Calu3 (cell line): ENCODE results near the gene NUP214. TPM values are rescaled to one million over a fixed set of nuclear protein-coding genes. Genes with fewer than 3 reads are reported as not detected.

ENCODE experiments used
- BruUV-seq: library from RNA; stranded (reverse); fragments of 400-500 nt; replicated peaks from 2 replicates; lab custom pipeline; 2021; lab: Mats Ljungman, UMichigan
- CTCF ChIA-PET: fragments of 300-600 bp; sonication (Branson Sonifier 250); formaldehyde crosslinking; loops from one replicate; lab custom pipeline; 2022; ENCODE audit warnings: antibody characterized with exemption; lab: Charles Lee
- DNase-seq: peaks from one replicate; pipeline ENCODE4 v3.0.0; 2022
- H3K27ac Mint-ChIP-seq: one replicate; pipeline ENCODE4 v1.8.0; 2022; ENCODE audit warnings: mixed read lengths; ENCODE audit not compliant: unreplicated experiment
- H3K27me3 Mint-ChIP-seq: one replicate; pipeline ENCODE4 v1.8.0; 2022; ENCODE audit warnings: mixed read lengths; ENCODE audit not compliant: unreplicated experiment
- H3K36me3 Mint-ChIP-seq: one replicate; pipeline ENCODE4 v1.8.0; 2022; ENCODE audit warnings: mild to moderate bottlenecking, moderate library complexity, mixed read lengths; ENCODE audit not compliant: insufficient read depth, unreplicated experiment
- H3K4me1 Mint-ChIP-seq: one replicate; pipeline ENCODE4 v1.8.0; 2022; ENCODE audit warnings: mild to moderate bottlenecking, low read depth, mixed read lengths; ENCODE audit not compliant: unreplicated experiment
- H3K4me3 Mint-ChIP-seq: one replicate; pipeline ENCODE4 v1.8.0; 2022; ENCODE audit warnings: mild to moderate bottlenecking, low read depth, moderate library complexity, mixed read lengths; ENCODE audit not compliant: unreplicated experiment
- H3K9me3 Mint-ChIP-seq: one replicate; pipeline ENCODE4 v1.8.0; 2022; ENCODE audit warnings: low read depth, mixed read lengths; ENCODE audit not compliant: unreplicated experiment
- intact Hi-C: fragments of 100-400 bp; cut with micrococcal nuclease; formaldehyde crosslinking; loops from one replicate; pipeline ENCODE4 v1.10.0; 2022; ENCODE audit not compliant: unreplicated experiment
- total RNA-seq: library from RNA; stranded (reverse); gene quantifications from 2 replicates; pipeline ENCODE4 v1.2.3, GENCODE V29; 2022
- TF ChIP-seq, protein P1 (sequence below): fragments of 200-600 bp; IDR thresholded peaks from one replicate; pipeline ENCODE4 v1.8.0; 2022; ENCODE audit warnings: antibody characterized with exemption; ENCODE audit not compliant: unreplicated experiment

Gene NUP214
- total RNA-seq, 1 experiment from 2014 or later, result 50.0 TPM

DNA sequence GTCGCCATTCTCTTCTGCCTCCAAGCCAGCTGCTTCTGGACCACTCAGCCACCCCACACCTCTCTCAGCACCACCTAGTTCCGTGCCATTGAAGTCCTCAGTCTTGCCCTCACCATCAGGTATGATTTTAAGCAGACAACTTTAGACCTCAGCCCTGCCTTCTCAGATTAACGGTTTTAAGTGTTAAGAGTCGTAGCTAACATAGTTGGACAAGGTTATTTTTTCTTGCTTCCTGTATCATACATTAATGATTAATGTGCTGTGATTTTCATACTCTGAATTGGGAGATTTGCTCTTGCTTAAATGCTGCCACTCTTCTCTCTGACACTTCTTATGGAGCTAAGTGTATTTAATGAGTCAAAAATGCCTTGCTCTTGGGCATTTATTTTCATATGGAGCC, 20.8 kb downstream of the NUP214 start:
- CTCF ChIA-PET, result interaction anchor here (0.6 kb wide), 1 partner anchor 101 kb away, joined by 3 read pairs; no protein-coding TSS in a partner anchor
- Mint-ChIP-seq H3K36me3 (peaks cover 34% of the 10 kb centered on the region), H3K4me1 (no peaks in the 10 kb centered on the region), H3K27ac (no peak overlapping the region), H3K9me3 (no peaks in the 10 kb centered on the region), H3K27me3 (no peaks in the 10 kb centered on the region), H3K4me3 (no peak overlapping the region)
- BruUV-seq, result no TSS peak
- intact Hi-C loops, result no loop called here
- TF ChIP-seq, protein P1, sequence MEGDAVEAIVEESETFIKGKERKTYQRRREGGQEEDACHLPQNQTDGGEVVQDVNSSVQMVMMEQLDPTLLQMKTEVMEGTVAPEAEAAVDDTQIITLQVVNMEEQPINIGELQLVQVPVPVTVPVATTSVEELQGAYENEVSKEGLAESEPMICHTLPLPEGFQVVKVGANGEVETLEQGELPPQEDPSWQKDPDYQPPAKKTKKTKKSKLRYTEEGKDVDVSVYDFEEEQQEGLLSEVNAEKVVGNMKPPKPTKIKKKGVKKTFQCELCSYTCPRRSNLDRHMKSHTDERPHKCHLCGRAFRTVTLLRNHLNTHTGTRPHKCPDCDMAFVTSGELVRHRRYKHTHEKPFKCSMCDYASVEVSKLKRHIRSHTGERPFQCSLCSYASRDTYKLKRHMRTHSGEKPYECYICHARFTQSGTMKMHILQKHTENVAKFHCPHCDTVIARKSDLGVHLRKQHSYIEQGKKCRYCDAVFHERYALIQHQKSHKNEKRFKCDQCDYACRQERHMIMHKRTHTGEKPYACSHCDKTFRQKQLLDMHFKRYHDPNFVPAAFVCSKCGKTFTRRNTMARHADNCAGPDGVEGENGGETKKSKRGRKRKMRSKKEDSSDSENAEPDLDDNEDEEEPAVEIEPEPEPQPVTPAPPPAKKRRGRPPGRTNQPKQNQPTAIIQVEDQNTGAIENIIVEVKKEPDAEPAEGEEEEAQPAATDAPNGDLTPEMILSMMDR, result no peak
- DNase-seq, result no peak

DNA sequence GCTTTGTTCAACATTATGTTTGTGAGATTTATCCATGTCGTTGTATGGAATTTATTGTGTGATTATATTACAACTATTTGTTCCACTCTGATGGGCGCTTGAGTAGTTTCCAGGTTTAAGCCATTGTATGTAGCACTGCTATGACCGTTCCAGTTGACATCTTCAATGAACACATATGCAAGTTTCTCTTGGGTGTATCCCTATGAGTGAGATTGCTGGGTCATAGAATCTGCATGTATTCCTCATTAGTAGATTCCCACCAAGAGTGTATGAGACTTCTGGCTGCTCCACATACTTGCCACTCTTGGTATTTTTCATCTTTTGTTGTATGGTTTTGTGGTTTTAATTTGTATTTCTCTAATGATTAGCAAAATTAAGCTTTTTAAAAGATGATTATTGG, 22.9 kb downstream of the NUP214 start:
- CTCF ChIA-PET, result no interaction called here
- TF ChIP-seq, protein P1, result no peak
- H3K4me1 Mint-ChIP-seq, result no peaks in the 10 kb centered on the region
- no peak overlapping the region for H3K27ac Mint-ChIP-seq
- no TSS peak for BruUV-seq
- no peak for DNase-seq
- no peak overlapping the region for H3K4me3 Mint-ChIP-seq
- peaks cover 39% of the 10 kb centered on the region for H3K36me3 Mint-ChIP-seq
- no peaks in the 10 kb centered on the region for H3K27me3 Mint-ChIP-seq
- intact Hi-C loops, result no loop called here
- H3K9me3 Mint-ChIP-seq, result no peaks in the 10 kb centered on the region

DNA sequence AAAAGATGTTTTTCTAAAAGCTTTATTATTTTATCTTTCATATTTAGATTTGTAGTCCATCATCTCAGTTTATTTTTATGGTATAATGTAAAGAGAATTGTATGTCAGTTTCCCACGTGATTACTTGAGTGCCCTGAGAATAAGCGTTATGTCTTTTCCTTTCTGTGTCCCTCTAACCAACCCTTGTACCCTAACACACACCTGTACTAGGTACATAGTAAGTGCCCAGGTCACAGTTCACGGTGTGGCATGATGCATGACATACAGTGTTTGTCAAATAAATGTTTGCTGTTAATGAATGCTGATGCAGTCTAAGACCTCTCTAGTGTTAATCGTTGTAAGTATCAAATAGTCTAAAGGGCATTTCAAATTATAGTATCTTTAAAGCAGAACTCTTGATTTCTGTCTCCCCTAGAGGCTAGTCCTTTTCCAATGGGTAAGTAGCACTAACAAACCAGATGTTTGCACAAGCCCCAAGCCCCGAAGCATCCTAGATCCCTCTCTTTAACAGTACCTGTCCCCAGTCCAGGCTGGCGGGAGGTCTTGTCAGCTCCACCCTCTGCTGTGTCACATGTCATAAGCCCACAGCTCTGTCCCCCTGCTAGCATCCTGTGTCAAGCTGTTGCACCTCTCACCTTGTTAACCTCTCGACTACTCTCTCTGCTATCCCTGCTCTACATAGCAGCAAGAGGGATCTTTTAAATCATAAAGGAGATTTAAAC, 23.7 kb downstream of the NUP214 start:
- CTCF ChIA-PET, result no interaction called here
- no peaks in the 10 kb centered on the region for H3K9me3 Mint-ChIP-seq
- H3K27me3 Mint-ChIP-seq, result no peaks in the 10 kb centered on the region
- no peaks in the 10 kb centered on the region for H3K4me1 Mint-ChIP-seq
- intact Hi-C loops, result no loop called here
- H3K4me3 Mint-ChIP-seq, result no peak overlapping the region
- TF ChIP-seq, protein P1, result no peak
- DNase-seq, result no peak
- H3K27ac Mint-ChIP-seq, result no peak overlapping the region
- no TSS peak for BruUV-seq
- H3K36me3 Mint-ChIP-seq, result peaks cover 42% of the 10 kb centered on the region

DNA sequence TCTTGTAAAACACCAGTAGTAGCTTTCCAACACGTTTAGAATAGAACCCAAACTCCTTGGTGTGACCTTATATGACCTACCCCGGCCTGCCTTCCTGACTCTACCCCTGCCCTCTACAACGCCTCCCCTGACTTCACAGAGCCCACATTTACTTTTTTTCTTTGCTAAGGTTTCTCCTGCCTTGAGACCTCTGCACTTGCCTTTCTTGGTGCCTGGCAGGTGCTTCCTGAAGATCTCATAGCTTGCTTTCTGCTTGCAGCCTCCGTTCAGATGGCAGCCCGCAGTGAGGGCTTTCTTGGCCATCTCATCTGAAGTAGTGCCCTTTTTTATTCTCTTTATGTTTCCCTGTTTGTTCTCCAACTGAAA, 24.3 kb downstream of the NUP214 start:
- no peak overlapping the region for H3K27ac Mint-ChIP-seq
- no peaks in the 10 kb centered on the region for H3K4me1 Mint-ChIP-seq
- intact Hi-C loops, result no loop called here
- no peaks in the 10 kb centered on the region for H3K27me3 Mint-ChIP-seq
- BruUV-seq, result no TSS peak
- no peaks in the 10 kb centered on the region for H3K9me3 Mint-ChIP-seq
- CTCF ChIA-PET, result no interaction called here
- no peak for DNase-seq
- TF ChIP-seq, protein P1, result no peak
- H3K36me3 Mint-ChIP-seq, result peaks cover 42% of the 10 kb centered on the region
- no peak overlapping the region for H3K4me3 Mint-ChIP-seq
